Stomach (tissue), 4 donors: Measurements from ENCODE around the gene RNF208.
"Not testable (repeated sequence)": the region's sequence is repeated elsewhere in the genome, so short reads cannot be mapped to it uniquely, and the experiment has no call there.

ENCODE experiments used
- POLR2AphosphoS5 ChIP-seq, 3 donors: sonication (generic); formaldehyde crosslinking; IDR thresholded peaks; one replicate each; pipeline ENCODE4 v1.6.1; 2016; ENCODE audit warnings: antibody characterized with exemption in 3 of 3
- TF ChIP-seq, protein P1 (sequence below), 7 experiments: fragments of 450-650 bp in 4 of 7; fragments of 200-600 bp in 3 of 7; sonication (generic) in 3 of 7; IDR thresholded peaks; one replicate each; pipeline ENCODE4 v1.5.1; 2016 to 2019; ENCODE audit warnings: antibody characterized with exemption in 7 of 7, control low read depth in 2 of 7, mild to moderate bottlenecking in 1 of 7

GRCh38 chr9:137262173-137262908 is 40.3 kb upstream of the RNF208 start:
- TF ChIP-seq, protein P1, sequence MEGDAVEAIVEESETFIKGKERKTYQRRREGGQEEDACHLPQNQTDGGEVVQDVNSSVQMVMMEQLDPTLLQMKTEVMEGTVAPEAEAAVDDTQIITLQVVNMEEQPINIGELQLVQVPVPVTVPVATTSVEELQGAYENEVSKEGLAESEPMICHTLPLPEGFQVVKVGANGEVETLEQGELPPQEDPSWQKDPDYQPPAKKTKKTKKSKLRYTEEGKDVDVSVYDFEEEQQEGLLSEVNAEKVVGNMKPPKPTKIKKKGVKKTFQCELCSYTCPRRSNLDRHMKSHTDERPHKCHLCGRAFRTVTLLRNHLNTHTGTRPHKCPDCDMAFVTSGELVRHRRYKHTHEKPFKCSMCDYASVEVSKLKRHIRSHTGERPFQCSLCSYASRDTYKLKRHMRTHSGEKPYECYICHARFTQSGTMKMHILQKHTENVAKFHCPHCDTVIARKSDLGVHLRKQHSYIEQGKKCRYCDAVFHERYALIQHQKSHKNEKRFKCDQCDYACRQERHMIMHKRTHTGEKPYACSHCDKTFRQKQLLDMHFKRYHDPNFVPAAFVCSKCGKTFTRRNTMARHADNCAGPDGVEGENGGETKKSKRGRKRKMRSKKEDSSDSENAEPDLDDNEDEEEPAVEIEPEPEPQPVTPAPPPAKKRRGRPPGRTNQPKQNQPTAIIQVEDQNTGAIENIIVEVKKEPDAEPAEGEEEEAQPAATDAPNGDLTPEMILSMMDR (IDR thresholded peaks at IDR 0.05) = peak in 5 of 7 experiments; percentile 12 to 56 (median 51)
- not testable (repeated sequence) for TF ChIP-seq POLR2AphosphoS5 (IDR thresholded peaks at IDR 0.05)
